DOHH2 (cell line): ENCODE data around the gene GABRA5.

ENCODE experiments used
- EZH2phosphoT487 ChIP-seq: fragments of 200-600 bp; sonication (generic); IDR thresholded peaks from 2 replicates; pipeline ENCODE4 v1.6.1; 2017; ENCODE audit warnings: borderline replicate concordance, mild to moderate bottlenecking, antibody characterized with exemption, low read length, moderate library complexity, mixed read lengths
- TF ChIP-seq, protein P1 (sequence below): fragments of 200-600 bp; sonication (generic); IDR thresholded peaks from one replicate; pipeline ENCODE4 v1.5.1; 2014; ENCODE audit warnings: antibody characterized with exemption, mild to moderate bottlenecking, low read depth, low read length; ENCODE audit not compliant: poor library complexity, severe bottlenecking

DNA sequence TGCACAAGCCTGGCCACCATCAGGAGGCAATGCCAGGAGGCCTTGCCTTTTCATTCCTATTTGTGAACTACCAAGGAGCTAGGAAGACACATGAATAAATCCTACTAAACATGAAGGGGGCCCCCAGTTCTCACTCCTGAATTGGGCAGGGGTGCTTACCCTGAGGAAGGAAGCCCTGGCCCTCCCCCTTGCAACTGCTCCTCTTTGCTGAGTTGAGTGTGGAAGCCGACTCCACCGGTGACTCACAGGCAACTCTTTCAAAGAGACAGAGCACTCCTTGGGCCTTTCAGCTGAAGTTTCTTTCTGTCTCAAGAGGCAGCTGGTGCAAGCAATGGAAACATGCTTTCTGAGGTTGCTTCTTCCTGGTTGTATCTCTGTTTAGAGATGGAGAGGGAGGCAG is 105.8 kb downstream of the GABRA5 start:
- TF ChIP-seq, protein P1, sequence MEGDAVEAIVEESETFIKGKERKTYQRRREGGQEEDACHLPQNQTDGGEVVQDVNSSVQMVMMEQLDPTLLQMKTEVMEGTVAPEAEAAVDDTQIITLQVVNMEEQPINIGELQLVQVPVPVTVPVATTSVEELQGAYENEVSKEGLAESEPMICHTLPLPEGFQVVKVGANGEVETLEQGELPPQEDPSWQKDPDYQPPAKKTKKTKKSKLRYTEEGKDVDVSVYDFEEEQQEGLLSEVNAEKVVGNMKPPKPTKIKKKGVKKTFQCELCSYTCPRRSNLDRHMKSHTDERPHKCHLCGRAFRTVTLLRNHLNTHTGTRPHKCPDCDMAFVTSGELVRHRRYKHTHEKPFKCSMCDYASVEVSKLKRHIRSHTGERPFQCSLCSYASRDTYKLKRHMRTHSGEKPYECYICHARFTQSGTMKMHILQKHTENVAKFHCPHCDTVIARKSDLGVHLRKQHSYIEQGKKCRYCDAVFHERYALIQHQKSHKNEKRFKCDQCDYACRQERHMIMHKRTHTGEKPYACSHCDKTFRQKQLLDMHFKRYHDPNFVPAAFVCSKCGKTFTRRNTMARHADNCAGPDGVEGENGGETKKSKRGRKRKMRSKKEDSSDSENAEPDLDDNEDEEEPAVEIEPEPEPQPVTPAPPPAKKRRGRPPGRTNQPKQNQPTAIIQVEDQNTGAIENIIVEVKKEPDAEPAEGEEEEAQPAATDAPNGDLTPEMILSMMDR = no peak
- TF ChIP-seq EZH2phosphoT487 = no peak
